Measurements from ENCODE around the gene RHCG.

Gene RHCG

GRCh38 chr15:89448825-89449224 is 47.6 kb downstream of the RHCG start:
- H3K27ac ChIP-seq = no peak overlapping the region
- no peak for DNase-seq (ENCODE audit: low read depth, low spot score)

DNA sequence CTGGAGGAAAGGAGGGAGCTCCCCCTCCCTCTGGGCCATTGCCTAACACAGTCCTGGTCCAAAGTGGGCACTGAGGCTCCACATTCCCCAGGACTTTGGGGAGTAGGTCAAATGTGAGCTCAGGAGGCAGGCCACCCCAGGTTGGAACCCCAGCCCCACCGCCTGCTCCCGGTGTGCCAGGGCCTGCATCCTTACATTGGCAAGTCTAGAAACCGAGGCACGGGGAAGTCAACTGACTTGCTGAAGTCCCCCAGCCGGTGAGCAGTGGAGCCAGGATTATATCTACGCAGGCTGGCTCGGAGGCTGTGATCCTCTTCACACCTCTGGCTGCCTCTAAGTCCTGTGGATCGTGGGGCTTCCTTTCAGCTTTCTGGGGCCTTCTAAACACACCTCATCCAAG is 48.7 kb downstream of the RHCG start:
- no peak for DNase-seq (ENCODE audit: low read depth, low spot score)
- no peak overlapping the region for H3K27ac ChIP-seq

- DNase-seq (ENCODE audit: low read depth, low spot score) = no peak
- H3K27ac ChIP-seq = no peak overlapping the region
These were observed 50.0 kb downstream of the RHCG start for GRCh38 chr15:89446255-89446891.

DNA sequence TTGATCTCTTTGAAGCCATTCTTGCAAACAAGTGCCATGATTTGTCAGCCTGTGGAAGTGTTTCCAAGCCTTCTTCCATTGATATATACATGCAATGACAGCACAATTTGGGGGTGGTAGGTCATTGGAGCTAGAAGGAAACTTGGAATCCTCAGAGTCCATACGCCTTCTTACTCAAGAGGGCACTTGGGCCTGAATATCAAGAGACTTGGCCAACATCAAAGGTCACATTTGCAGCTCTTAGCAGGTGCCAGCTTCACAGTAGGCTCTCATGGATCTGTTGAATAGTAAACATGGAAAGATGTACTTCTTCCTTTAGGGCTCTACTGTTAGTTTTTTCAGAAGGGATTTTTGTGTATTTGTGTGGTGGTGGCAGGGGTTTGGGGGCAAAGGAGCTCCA is 50.9 kb downstream of the RHCG start:
- no peak for DNase-seq (ENCODE audit: low read depth, low spot score)
- H3K27ac ChIP-seq = no peak overlapping the region

- H3K27ac ChIP-seq = no peak overlapping the region
- DNase-seq (ENCODE audit: low read depth, low spot score) = no peak
These were observed 51.9 kb downstream of the RHCG start for GRCh38 chr15:89444241-89445225.

DNA sequence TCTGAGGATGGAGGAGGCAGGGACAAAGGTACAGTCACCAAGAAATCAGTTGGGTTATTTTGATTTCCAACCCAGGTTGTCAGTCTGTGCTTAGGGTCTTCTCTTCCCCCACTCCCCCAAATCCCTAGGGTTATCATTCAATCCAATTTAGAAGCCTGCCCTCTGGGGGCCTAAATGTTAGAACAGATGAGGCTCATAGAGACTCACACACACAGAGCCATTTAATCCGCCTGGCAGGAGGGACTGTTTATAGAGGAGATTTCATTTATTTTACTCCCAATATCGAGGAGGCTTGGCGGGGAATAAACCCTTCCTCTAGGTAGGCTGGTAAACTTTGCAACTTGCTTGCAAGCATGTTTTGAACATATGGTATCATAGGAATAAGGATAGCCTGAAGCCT is 52.8 kb downstream of the RHCG start:
- no peak for DNase-seq (ENCODE audit: low read depth, low spot score)
- no peak overlapping the region for H3K27ac ChIP-seq

DNA sequence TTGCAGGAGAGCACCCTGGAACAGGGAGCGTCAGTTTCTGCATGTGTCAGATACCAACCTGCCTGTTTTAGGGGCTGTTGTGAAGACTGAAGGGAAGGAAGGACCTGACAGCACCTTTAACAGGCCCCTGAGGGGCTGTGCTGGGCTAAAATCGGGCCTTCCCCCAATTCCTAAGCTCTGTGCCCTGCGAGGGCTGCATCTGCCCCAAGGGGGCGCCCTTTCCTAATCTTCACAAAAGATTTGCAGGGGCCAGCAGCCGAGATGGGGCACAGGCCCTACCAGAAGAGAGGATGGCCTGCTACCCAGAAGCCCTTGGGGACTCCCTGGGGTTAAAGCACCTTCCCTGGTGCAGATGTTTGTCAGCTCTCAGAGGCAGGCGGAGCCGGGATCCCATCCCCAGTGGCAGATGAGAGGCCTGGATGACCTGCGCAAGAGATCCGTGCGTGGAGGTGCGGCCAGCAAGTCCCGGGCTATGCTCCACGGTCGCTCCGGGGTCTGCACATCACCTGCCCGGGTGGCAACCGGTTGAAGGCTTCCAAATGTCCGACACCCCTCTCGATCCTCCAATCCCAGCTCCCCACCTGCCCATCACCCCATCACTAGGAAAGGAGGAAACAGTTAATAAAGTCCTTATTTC is 53.6 kb downstream of the RHCG start:
- no peak overlapping the region for H3K27ac ChIP-seq
- DNase-seq (ENCODE audit: low read depth, low spot score) = no peak

DNA sequence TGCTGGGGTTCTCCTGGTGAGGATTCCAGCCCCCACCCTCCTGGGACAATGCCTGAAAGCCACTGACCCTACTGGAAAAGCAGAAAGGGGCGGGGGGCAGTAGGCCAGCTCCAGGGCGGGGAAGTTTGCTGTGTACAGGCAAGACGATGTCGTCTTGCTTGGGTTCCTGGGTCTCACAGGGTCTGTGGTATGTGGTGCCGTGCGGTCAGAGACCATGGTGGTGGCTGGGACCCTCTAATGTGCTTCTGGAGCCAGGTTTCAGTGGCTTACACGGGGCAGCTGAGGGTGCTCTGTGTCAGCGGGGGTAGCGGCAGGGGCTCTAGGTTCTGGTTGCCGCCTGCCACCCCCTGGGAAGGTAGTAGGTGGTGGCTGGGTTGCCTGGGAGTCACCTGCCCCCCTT is 54.2 kb downstream of the RHCG start:
- H3K27ac ChIP-seq = no peak overlapping the region

DNA sequence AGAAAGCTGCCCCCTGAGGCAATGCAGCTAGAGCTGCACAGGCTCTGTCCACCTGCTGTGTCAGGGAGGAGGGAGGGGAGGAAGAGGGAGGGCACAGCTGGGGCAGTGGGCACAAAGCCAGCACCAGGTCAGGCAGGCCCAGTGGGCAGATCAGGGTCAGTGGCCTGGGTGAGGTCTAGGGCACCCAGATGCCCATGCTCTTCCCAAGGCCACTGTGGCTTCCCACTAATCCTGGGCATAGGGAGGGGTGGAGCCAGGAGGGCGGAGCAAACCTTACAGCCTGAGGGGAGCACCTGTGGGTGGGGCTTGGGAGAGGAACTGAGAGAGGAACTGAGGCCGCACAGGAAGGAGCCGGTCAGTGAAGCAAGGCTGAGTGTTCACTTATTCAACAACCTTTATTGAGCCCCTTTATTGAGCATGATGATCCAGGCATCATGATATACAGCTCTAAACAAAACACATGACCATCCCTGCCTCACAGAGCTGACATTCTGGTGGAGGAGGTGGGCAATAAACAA is 55.0 kb downstream of the RHCG start:
- DNase-seq (ENCODE audit: low read depth, low spot score) = no peak
- no peak overlapping the region for H3K27ac ChIP-seq

More for the DNA sequence above, 54.2 kb downstream of the RHCG start:
- DNase-seq (ENCODE audit: low read depth, low spot score) = no peak

GRCh38 chr15:89439764-89440163 is 56.6 kb downstream of the RHCG start:
- H3K27ac ChIP-seq = no peak overlapping the region
- no peak for DNase-seq (ENCODE audit: low read depth, low spot score)

DNA sequence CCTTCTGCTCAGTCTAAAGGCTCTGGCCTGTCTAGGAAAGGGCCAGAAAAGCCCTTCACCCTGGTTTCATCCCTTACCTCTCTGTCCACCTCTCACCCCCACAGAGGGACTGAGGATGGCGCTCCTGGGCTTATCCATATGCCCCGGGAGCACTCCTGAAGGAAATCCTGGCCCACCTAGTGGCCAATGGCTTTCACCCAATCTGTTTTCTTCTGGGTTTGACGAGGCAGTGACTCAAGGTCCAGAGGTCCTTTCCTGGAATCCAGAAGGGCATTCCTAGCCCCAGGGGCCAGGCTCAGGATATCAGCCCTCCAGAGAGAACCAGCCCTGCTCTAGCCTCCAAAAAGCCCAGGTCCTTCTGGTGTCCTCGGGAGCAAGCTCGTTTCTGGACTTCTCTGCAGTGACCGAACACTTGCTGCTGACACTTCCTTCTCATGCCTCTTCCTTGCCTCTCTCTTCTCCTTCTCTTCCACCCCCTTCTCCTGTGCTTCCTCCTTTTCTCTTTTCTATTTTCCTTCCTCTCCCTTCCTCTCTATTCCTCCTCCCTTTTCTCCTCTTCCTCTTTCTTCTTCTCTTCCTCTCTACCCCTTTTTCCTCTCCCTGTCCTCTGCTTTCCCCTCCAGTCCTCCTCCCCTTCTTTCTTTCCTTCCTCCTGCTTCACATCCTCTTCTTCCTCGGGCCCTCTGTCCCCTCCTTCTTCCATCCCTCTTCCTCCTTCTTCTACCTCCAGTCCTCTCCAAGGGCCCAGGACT is 59.6 kb downstream of the RHCG start:
- DNase-seq (ENCODE audit: low read depth, low spot score) = no peak
- no peak overlapping the region for H3K27ac ChIP-seq

- no peak for DNase-seq (ENCODE audit: low read depth, low spot score)
- no peak overlapping the region for H3K27ac ChIP-seq
These were observed 61.0 kb downstream of the RHCG start for GRCh38 chr15:89435362-89435761.

DNA sequence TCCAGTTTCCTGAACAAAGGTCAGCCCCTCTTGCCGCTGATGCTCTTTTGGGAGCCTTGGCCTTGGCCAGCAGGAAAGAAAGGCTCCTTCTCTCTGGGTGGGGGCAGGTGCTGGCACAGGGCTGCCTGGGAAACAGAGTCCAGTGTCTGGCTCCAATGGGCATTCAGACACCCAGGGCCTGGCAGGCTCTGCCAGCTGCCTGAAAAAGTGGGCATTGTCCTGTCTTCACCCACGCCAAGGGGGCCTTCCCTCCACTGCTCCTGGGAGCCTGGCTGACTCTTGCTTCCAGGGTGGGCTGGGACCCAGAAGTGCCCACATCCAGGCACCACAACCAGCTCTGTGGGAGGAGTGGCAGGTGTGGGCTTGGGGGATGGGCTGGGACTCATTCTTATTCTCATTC is 62.7 kb downstream of the RHCG start:
- no peak for DNase-seq (ENCODE audit: low read depth, low spot score)
- H3K27ac ChIP-seq = no peak overlapping the region

DNA sequence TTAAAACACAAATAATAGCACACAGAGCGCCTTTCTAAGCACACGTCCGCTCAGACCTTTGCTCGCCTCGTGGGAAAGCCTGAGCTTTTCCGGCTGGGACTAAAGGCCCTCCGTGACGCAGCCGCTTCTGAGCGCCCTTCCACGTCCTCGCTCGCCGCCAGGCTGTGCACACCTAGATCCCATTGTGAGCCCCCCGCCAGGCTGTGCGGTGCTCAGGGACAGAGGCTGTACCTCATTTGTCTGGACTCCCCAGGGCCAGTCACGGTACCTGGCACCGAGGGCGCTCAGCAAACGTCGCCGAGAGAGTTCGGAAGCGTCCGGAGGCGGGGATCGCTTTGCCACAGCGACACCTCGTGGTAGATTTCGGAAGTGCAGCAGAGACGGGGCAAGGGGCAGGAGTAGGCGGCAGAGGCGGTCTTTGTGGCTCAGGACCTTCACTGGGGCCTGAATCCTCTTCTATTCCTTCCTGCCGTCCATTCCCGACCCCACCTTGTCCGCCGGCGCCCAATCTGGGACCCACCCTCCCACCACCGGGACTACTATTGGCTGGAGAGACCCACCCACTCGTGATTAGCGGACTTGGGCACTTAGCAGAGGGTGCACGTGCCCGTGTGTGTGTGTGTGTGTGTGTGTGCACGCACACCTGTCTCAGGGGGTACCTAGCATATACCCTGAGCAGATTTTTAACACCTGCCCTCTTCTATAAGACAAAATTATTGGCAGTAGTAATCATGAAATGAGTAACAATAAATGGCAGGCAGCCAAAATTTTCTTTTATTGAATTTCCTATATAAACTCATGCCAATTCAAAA is 65.6 kb downstream of the RHCG start:
- H3K27ac ChIP-seq = no peak overlapping the region
- no peak for DNase-seq (ENCODE audit: low read depth, low spot score)

GRCh38 chr15:89429986-89430385 is 66.4 kb downstream of the RHCG start:
- H3K27ac ChIP-seq = no peak overlapping the region
- DNase-seq (ENCODE audit: low read depth, low spot score) = no peak

- DNase-seq (ENCODE audit: low read depth, low spot score) = no peak
- no peak overlapping the region for H3K27ac ChIP-seq
These were observed 67.4 kb downstream of the RHCG start for GRCh38 chr15:89429023-89429422.

GRCh38 chr15:89428246-89428645 is 68.1 kb downstream of the RHCG start:
- H3K27ac ChIP-seq = no peak overlapping the region
- no peak for DNase-seq (ENCODE audit: low read depth, low spot score)

DNA sequence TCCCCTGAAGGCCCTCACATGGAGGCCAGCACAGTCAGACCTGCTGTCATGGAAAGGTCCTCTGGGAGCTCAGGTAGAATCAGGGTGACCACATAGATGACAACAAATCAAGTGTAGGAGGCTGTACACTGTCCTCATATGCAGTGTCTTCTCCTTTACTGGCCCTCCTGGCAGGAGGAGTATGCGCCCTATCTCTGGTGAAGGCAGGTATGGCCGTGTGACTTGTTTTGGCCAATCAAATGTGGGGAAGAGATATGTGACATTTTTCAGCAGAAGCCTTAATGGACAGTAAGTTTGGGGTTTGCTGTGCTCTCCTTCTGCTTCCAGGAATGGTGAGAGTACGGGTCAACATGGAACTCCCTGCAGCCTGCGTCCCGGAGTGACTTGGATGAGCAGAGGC is 69.9 kb downstream of the RHCG start:
- H3K27ac ChIP-seq = no peak overlapping the region
- no peak for DNase-seq (ENCODE audit: low read depth, low spot score)

GRCh38 chr15:89423981-89424380 is 72.4 kb downstream of the RHCG start:
- H3K27ac ChIP-seq = no peak overlapping the region
- no peak for DNase-seq (ENCODE audit: low read depth, low spot score)
